Natural killer cell (primary cell): ENCODE measurements around the gene RMI2. TPM values are rescaled to one million over a fixed set of nuclear protein-coding genes. Genes with fewer than 3 reads are reported as not detected.

Experiments used
- ATAC-seq, 3 donors: fragments of 150-1000 bp in 2 of 3; fragments of 200-7000 bp in 1 of 3; cut with Tn5 transposase; 1 replicate in 1 of 3; 2 replicates in 2 of 3; pipeline ENCODE4 v1.10.0; 2021; ENCODE audit warnings: mild to moderate bottlenecking in 2 of 3, moderate library complexity in 2 of 3
- DNase-seq, 2 donors: peaks; one replicate each; pipeline versions ENCODE4 v3.0.0 to v3.0.0-alpha.2; 2013 to 2021; ENCODE audit warnings: mixed read lengths in 1 of 2
- H3K27ac ChIP-seq: one replicate; pipeline ENCODE4 v1.5.1; 2013; ENCODE audit warnings: mild to moderate bottlenecking, low read length
- H3K27me3 ChIP-seq: one replicate; pipeline ENCODE4 v1.6.1; 2013; ENCODE audit warnings: low read length; ENCODE audit not compliant: control insufficient read depth, insufficient read depth
- H3K36me3 ChIP-seq: one replicate; pipeline ENCODE4 v1.6.1; 2013; ENCODE audit warnings: low read length; ENCODE audit not compliant: control insufficient read depth, insufficient read depth
- H3K4me1 ChIP-seq: one replicate; pipeline ENCODE4 v1.6.1; 2013; ENCODE audit warnings: low read length; ENCODE audit not compliant: control insufficient read depth, insufficient read depth
- H3K4me3 ChIP-seq: one replicate; pipeline ENCODE4 v1.5.1; 2013; ENCODE audit warnings: low read length
- H3K9me3 ChIP-seq: one replicate; pipeline ENCODE4 v1.6.1; 2013; ENCODE audit warnings: low read length; ENCODE audit not compliant: control insufficient read depth, insufficient read depth
- H3K27ac Mint-ChIP-seq, 2 donors: one replicate each; pipeline ENCODE4 v1.8.0; 2022; ENCODE audit warnings: mild to moderate bottlenecking in 2 of 2, mixed read lengths in 2 of 2, moderate library complexity in 1 of 2
- H3K27me3 Mint-ChIP-seq, 2 donors: one replicate each; pipeline ENCODE4 v1.8.0; 2022; ENCODE audit warnings: low read depth in 2 of 2, mixed read lengths in 2 of 2
- H3K36me3 Mint-ChIP-seq: one replicate; pipeline ENCODE4 v1.8.0; 2022; ENCODE audit warnings: mixed read lengths
- H3K4me1 Mint-ChIP-seq, 2 donors: one replicate each; pipeline ENCODE4 v1.8.0; 2022; ENCODE audit warnings: mixed read lengths in 2 of 2
- H3K4me3 Mint-ChIP-seq: one replicate; pipeline ENCODE4 v1.8.0; 2022; ENCODE audit warnings: mild to moderate bottlenecking, moderate library complexity, mixed read lengths
- H3K9me3 Mint-ChIP-seq, 2 donors: one replicate each; pipeline ENCODE4 v1.8.0; 2022; ENCODE audit warnings: mixed read lengths in 2 of 2
- WGBS: methylation state at CpG from one replicate; pipeline ENCODE4 v1.1.7; 2013; ENCODE audit warnings: missing lambda C conversion rate; ENCODE audit not compliant: insufficient coverage; 5-methylcytosine and 5-hydroxymethylcytosine counted together
- intact Hi-C: fragments of 100-400 bp; cut with micrococcal nuclease; formaldehyde crosslinking; loops from one replicate; pipeline ENCODE4 v1.14.2; 2022
- total RNA-seq, 4 donors: library from RNA; stranded (reverse); fragments of 120-200 nt in 1 of 4; gene quantifications; one replicate each; pipeline versions ENCODE4 v1.2.3 to v1.2.4, GENCODE V29; 2013 to 2022
- TF ChIP-seq, protein P1 (sequence below): fragments of 200-600 bp; IDR thresholded peaks from one replicate; pipeline ENCODE4 v1.8.0; 2022; ENCODE audit warnings: antibody characterized with exemption

The RMI2 gene
- total RNA-seq, 3 donors from 2014 or later (not counting 1 experiment from before 2014, with no cell fraction given) = 0.83 to 1.1 (median 0.93) TPM

GRCh38 chr16:11306997-11307638, 38.1 kb upstream of the RMI2 start:
- ATAC-seq (no peak), DNase-seq (no peak)
- H3K27me3 ChIP-seq = no peaks in the 10 kb centered on the region
- no peak overlapping the region for H3K4me3 Mint-ChIP-seq
- no peak overlapping the region for H3K27ac Mint-ChIP-seq
- H3K36me3 Mint-ChIP-seq = no peaks in the 10 kb centered on the region
- intact Hi-C loops = no loop called here
- H3K27ac ChIP-seq = no peak overlapping the region
- no peaks in the 10 kb centered on the region for H3K9me3 ChIP-seq
- H3K36me3 ChIP-seq = no peaks in the 10 kb centered on the region
- H3K4me1 ChIP-seq = peaks cover 45% of the 10 kb centered on the region
- no peaks in the 10 kb centered on the region for H3K9me3 Mint-ChIP-seq
- TF ChIP-seq, protein P1, sequence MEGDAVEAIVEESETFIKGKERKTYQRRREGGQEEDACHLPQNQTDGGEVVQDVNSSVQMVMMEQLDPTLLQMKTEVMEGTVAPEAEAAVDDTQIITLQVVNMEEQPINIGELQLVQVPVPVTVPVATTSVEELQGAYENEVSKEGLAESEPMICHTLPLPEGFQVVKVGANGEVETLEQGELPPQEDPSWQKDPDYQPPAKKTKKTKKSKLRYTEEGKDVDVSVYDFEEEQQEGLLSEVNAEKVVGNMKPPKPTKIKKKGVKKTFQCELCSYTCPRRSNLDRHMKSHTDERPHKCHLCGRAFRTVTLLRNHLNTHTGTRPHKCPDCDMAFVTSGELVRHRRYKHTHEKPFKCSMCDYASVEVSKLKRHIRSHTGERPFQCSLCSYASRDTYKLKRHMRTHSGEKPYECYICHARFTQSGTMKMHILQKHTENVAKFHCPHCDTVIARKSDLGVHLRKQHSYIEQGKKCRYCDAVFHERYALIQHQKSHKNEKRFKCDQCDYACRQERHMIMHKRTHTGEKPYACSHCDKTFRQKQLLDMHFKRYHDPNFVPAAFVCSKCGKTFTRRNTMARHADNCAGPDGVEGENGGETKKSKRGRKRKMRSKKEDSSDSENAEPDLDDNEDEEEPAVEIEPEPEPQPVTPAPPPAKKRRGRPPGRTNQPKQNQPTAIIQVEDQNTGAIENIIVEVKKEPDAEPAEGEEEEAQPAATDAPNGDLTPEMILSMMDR = no peak
- WGBS = 84% methylated on average over 7 of the region's 7 CpGs
- peaks cover 26 to 33% of the 10 kb centered on the region in 2 donors for H3K27me3 Mint-ChIP-seq
- peaks cover 11 to 15% of the 10 kb centered on the region in 2 donors for H3K4me1 Mint-ChIP-seq
- H3K4me3 ChIP-seq = no peak overlapping the region

DNA sequence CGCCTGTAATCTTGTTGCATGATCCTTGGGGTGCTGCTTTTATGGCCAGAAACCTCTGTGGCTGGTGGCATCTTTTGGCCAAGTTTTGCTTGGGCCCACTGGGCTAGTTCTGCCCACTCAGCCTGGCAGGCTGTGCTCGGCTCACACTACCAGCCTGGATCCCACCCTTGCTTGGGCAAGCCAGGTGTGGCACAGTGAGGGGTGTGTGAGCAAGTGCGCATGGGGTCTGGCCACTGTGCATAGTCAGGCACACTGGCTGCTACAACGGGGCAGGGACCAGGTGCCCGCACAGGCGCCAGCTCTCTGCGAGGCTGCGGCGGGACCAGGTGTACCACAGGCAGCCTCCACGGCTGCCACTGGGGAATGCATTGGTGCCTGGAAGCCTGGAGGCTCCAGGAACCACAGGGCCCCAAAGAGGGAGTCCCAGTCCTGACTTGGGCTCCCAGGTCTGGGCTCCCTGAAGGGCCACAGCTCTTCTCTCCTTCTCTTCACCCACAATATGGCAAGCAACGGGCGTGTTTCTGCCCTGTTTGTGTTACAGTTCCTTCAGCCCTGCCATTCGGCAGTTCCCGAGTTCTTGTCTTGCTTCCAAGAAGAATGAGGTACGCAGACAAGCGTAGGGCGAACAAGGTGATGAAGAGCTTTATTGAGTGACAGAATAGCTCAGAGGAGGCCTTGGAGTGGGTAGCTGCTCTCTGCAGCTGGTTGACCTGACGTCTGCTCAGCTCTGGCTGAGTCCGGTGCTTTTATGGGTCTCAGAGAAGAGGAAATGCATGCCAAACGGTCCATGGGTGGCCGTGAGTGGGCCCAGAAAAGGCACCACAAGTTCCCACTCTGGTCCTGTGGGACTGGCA, 37.4 kb upstream of the RMI2 start:
- H3K36me3 ChIP-seq = no peaks in the 10 kb centered on the region
- ATAC-seq (no peak), DNase-seq (no peak)
- peaks cover 11 to 19% of the 10 kb centered on the region in 2 donors for H3K4me1 Mint-ChIP-seq
- no peaks in the 10 kb centered on the region for H3K9me3 Mint-ChIP-seq
- no peak overlapping the region for H3K4me3 ChIP-seq
- WGBS = 90% methylated on average over 21 of the region's 21 CpGs
- no peak overlapping the region for H3K27ac ChIP-seq
- H3K27me3 Mint-ChIP-seq = peaks cover 24 to 29% of the 10 kb centered on the region in 2 donors
- no peaks in the 10 kb centered on the region for H3K27me3 ChIP-seq
- intact Hi-C loops = no loop called here
- H3K4me1 ChIP-seq = peaks cover 52% of the 10 kb centered on the region
- no peak overlapping the region for H3K4me3 Mint-ChIP-seq
- no peaks in the 10 kb centered on the region for H3K36me3 Mint-ChIP-seq
- no peaks in the 10 kb centered on the region for H3K9me3 ChIP-seq
- H3K27ac Mint-ChIP-seq = no peak overlapping the region
- TF ChIP-seq, protein P1 = no peak

DNA sequence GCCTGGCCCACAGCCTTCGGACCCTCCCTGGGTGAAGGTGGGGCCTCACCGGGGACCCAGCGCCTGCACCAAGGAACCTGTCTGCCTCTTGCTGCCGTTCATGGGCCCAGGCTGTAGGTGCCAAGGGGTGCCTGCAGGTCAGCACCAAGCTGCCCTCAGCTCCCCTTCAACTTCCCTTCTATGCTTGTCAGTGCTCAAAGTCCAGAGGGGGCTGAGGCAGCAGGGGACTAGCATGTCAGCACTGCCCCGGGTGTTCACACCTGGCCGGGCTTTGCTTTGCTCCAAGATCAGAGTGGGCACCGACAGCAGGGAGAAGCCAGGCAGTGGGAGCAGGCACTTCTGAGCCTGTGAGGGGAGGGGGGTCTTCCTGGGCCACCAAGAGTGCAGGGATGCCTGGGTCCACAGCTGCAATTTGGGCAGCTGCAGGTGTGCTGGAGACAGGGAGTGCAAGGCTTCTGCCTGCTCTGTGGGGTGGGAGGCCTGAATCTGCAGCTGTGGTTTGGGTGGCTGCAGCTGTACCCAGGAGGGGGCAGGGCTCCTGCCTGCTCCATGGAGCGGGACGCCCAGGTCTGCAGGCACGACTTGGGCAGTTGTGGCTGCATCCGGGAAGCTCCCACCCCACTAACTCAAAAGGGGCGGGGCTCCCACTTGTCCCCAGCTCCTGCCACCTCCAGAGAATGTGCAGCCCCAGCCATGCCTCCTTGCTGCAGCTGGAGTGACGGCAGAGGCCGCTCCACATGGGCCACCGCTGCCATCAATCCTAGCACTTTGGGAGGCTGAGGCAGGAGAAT, 36.6 kb upstream of the RMI2 start:
- TF ChIP-seq, protein P1 = no peak
- Histone ChIP-seq H3K4me3 (no peak overlapping the region), H3K36me3 (no peaks in the 10 kb centered on the region), H3K4me1 (peaks cover 56% of the 10 kb centered on the region), H3K9me3 (no peaks in the 10 kb centered on the region), H3K27ac (no peak overlapping the region), H3K27me3 (no peaks in the 10 kb centered on the region)
- Mint-ChIP-seq H3K27ac (no peak overlapping the region), H3K4me1 (peaks cover 11 to 21% of the 10 kb centered on the region in 2 donors), H3K27me3 (peaks cover 20 to 21% of the 10 kb centered on the region in 2 donors), H3K9me3 (no peaks in the 10 kb centered on the region), H3K36me3 (no peaks in the 10 kb centered on the region), H3K4me3 (no peak overlapping the region)
- intact Hi-C loops = no loop called here
- 62% methylated on average over 15 of the region's 15 CpGs for WGBS
- ATAC-seq (no peak), DNase-seq (no peak)
